RKO (cell line): Measurements from ENCODE around the gene NUP93.

Experiments
- DNase-seq: peaks from one replicate; pipeline ENCODE4 v3.0.0-alpha.2; 2016; ENCODE audit warnings: low spot score

NUP93 gene

GRCh38 chr16:56817938-56818337 is 88.0 kb downstream of the NUP93 start:
- DNase-seq, result no peak

- no peak for DNase-seq
Observed at GRCh38 chr16:56823081-56823733, 93.3 kb downstream of the NUP93 start.

GRCh38 chr16:56824331-56824730 is 94.4 kb downstream of the NUP93 start:
- peak; percentile 27 for DNase-seq

GRCh38 chr16:56824804-56825203 is 94.9 kb downstream of the NUP93 start:
- no peak for DNase-seq

- no peak for DNase-seq
Observed at GRCh38 chr16:56825826-56826225, 95.9 kb downstream of the NUP93 start.

- DNase-seq, result no peak
Observed at GRCh38 chr16:56828647-56829046, 98.7 kb downstream of the NUP93 start.

- no peak for DNase-seq
Observed at GRCh38 chr16:56830669-56831068, 100.7 kb downstream of the NUP93 start.

- no peak for DNase-seq
Observed at GRCh38 chr16:56832768-56833167, 102.8 kb downstream of the NUP93 start.

- DNase-seq, result no peak
Observed at GRCh38 chr16:56833243-56833970, 103.5 kb downstream of the NUP93 start.

GRCh38 chr16:56835320-56835719 is 105.4 kb downstream of the NUP93 start:
- no peak for DNase-seq

GRCh38 chr16:56836410-56837230 is 106.7 kb downstream of the NUP93 start:
- no peak for DNase-seq

GRCh38 chr16:56838622-56839337 is 108.9 kb downstream of the NUP93 start:
- DNase-seq, result no peak

GRCh38 chr16:56841233-56841632 is 111.3 kb downstream of the NUP93 start:
- DNase-seq, result no peak

- no peak for DNase-seq
Observed at GRCh38 chr16:56841659-56842058, 111.7 kb downstream of the NUP93 start.

GRCh38 chr16:56842133-56842532 is 112.2 kb downstream of the NUP93 start:
- no peak for DNase-seq

- DNase-seq, result no peak
Observed at GRCh38 chr16:56844056-56844455, 114.1 kb downstream of the NUP93 start.

- DNase-seq, result no peak
Observed at GRCh38 chr16:56847173-56847910, 117.4 kb downstream of the NUP93 start.

GRCh38 chr16:56848029-56848936 is 118.4 kb downstream of the NUP93 start:
- DNase-seq, result peak; percentile 66

GRCh38 chr16:56848955-56849689 is 119.2 kb downstream of the NUP93 start:
- DNase-seq, result peak; percentile 15
